Keratinocyte (primary cell): Measurements from ENCODE around the gene HMGB1. TPM values are rescaled to one million over a fixed set of nuclear protein-coding genes. Genes with fewer than 3 reads are reported as not detected.

Source experiments
- DNase-seq: peaks from one replicate; pipeline ENCODE4 v3.0.0-alpha.2; 2011; ENCODE audit warnings: low read depth, missing footprints, low spot score
- FAIRE-seq: peaks from 2 replicates; lab custom pipeline; 2011; peaks lifted over from hg19 to GRCh38; lab: Jason Lieb, UNC
- H2AFZ ChIP-seq: 2 replicates; pipeline ENCODE4 v1.6.0; 2012; ENCODE audit warnings: low read length, control low read depth, inconsistent platforms; ENCODE audit not compliant: control insufficient read depth
- H3K27ac ChIP-seq: 2 replicates; pipeline ENCODE4 v1.5.1; 2011; ENCODE audit warnings: low read length; ENCODE audit not compliant: control insufficient read depth, insufficient read depth
- H3K27me3 ChIP-seq: 3 replicates; pipeline ENCODE4 v1.6.0; 2011; ENCODE audit warnings: low read length; ENCODE audit not compliant: control insufficient read depth, insufficient read depth; ENCODE audit errors: extremely low read depth
- H3K36me3 ChIP-seq, 2 experiments: 2 replicates in 1 of 2; 3 replicates in 1 of 2; pipeline ENCODE4 v1.5.1; 2011; ENCODE audit warnings: low read length in 2 of 2, mild to moderate bottlenecking in 1 of 2; ENCODE audit not compliant: control insufficient read depth in 2 of 2, insufficient read depth in 2 of 2; ENCODE audit errors: extremely low read depth in 1 of 2
- H3K4me1 ChIP-seq: 3 replicates; pipeline ENCODE4 v1.5.1; 2011; ENCODE audit warnings: low read length; ENCODE audit not compliant: control insufficient read depth, insufficient read depth; ENCODE audit errors: extremely low read depth
- H3K4me2 ChIP-seq: 3 replicates; pipeline ENCODE4 v1.6.0; 2011; ENCODE audit warnings: low read depth, low read length; ENCODE audit not compliant: control insufficient read depth, insufficient read depth; ENCODE audit errors: extremely low read depth
- H3K4me3 ChIP-seq, 3 experiments: fragments of 200-600 bp in 1 of 3; sonication (generic) in 1 of 3; 2 replicates in 2 of 3; 3 replicates in 1 of 3; pipeline ENCODE4 v1.5.1; 2011 to 2016; ENCODE audit warnings: low read length in 3 of 3, mild to moderate bottlenecking in 3 of 3, control low read depth in 2 of 3, inconsistent platforms in 1 of 3, low read depth in 1 of 3, mixed read lengths in 1 of 3, mixed run types in 1 of 3, moderate library complexity in 1 of 3; ENCODE audit not compliant: control insufficient read depth in 2 of 3, insufficient read depth in 2 of 3; ENCODE audit errors: extremely low read depth in 1 of 3
- H3K79me2 ChIP-seq: 2 replicates; pipeline ENCODE4 v1.6.0; 2012; ENCODE audit warnings: low read length; ENCODE audit not compliant: control insufficient read depth, insufficient read depth
- H3K9ac ChIP-seq: 3 replicates; pipeline ENCODE4 v1.6.0; 2011; ENCODE audit warnings: low read length; ENCODE audit not compliant: control insufficient read depth, insufficient read depth; ENCODE audit errors: extremely low read depth
- H3K9me1 ChIP-seq: 3 replicates; pipeline ENCODE4 v1.6.0; 2011; ENCODE audit warnings: low read length; ENCODE audit not compliant: control insufficient read depth, insufficient read depth; ENCODE audit errors: extremely low read depth
- H3K9me3 ChIP-seq: 2 replicates; pipeline ENCODE4 v1.5.1; 2012; ENCODE audit warnings: low read depth, low read length; ENCODE audit not compliant: control insufficient read depth
- H4K20me1 ChIP-seq: 3 replicates; pipeline ENCODE4 v1.6.0; 2011; ENCODE audit warnings: low read length; ENCODE audit not compliant: control insufficient read depth, insufficient read depth; ENCODE audit errors: extremely low read depth
- EZH2 ChIP-seq: IDR thresholded peaks from one replicate; pipeline ENCODE4 v1.6.1; 2012; ENCODE audit warnings: inconsistent platforms, mild to moderate bottlenecking, low read length, moderate library complexity
- dilution Hi-C: fragments of 300-500 bp; cut with MboI; formaldehyde crosslinking; loops from one replicate; pipeline ENCODE4 v1.7.0; 2020; ENCODE audit warnings: low sequenced_read_pairs; ENCODE audit not compliant: extremely low pct_ligation_motif_present
- polyA plus RNA-seq, 5 experiments: library from polyadenylated mRNA; depleted of rRNA in 3 of 5; stranded (reverse) in 3 of 5; stranded (forward) in 1 of 5; unstranded in 1 of 5; fragments of >200 nt; gene quantifications; 1 replicate in 1 of 5; 2 replicates in 3 of 5; 3 replicates in 1 of 5; pipeline versions ENCODE4 v1.2.1 to v1.2.3, GENCODE V29; 2011 to 2012; ENCODE audit warnings: missing spikeins in 2 of 5, low read depth in 1 of 5, low replicate concordance in 1 of 5
- TF ChIP-seq, protein P1 (sequence below), 3 experiments: IDR thresholded peaks in 1 of 3; conservative IDR thresholded peaks in 1 of 3; optimal IDR thresholded peaks in 1 of 3; 2 replicates in 2 of 3; 3 replicates in 1 of 3; pipeline versions ENCODE3 to v1.5.1; 2011; ENCODE audit warnings: low read length in 3 of 3, mild to moderate bottlenecking in 3 of 3, moderate library complexity in 2 of 3, control low read depth in 1 of 3, inconsistent platforms in 1 of 3; ENCODE audit not compliant: insufficient read depth in 2 of 3; ENCODE audit errors: extremely low read depth in 1 of 3

HMGB1 gene
- polyA plus RNA-seq, 1 donor (not counting 4 experiments of a cell fraction or from before 2014, with no cell fraction given): 221 TPM

DNA sequence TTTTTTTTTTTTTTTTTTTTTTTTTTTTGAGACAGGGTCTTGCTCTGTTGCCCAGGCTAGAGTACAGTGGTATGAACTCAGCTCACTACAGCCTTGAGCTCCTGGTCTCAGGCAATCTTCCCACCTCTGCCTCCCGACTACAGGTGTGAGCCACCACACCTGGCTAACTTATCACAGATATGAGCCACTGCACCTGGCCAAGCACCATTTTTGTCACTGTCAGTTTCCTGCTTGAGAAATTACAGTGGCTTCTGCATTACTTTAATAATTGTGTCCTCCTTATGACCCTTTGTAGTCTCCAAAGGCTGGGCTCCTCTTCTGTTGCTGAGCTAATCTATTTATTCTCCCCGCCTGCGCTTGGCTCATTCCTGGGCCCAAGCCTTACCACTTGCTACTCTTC lies 27.4 kb downstream of the HMGB1 start:
- DNase-seq: no peak
- Histone ChIP-seq H4K20me1 (no peaks in the 10 kb centered on the region), H3K9ac (no peak overlapping the region), H3K36me3 (no peaks in the 10 kb centered on the region), H3K9me3 (no peaks in the 10 kb centered on the region), H3K9me1 (no peaks in the 10 kb centered on the region), H3K4me1 (no peaks in the 10 kb centered on the region), H3K79me2 (no peaks in the 10 kb centered on the region), H3K27me3 (no peaks in the 10 kb centered on the region), H2AFZ (no peak overlapping the region), H3K4me3 (no peak overlapping the region), H3K4me2 (no peak overlapping the region), H3K27ac (no peak overlapping the region)
- dilution Hi-C loops: no loop called here
- no peak for TF ChIP-seq EZH2
- TF ChIP-seq, protein P1, sequence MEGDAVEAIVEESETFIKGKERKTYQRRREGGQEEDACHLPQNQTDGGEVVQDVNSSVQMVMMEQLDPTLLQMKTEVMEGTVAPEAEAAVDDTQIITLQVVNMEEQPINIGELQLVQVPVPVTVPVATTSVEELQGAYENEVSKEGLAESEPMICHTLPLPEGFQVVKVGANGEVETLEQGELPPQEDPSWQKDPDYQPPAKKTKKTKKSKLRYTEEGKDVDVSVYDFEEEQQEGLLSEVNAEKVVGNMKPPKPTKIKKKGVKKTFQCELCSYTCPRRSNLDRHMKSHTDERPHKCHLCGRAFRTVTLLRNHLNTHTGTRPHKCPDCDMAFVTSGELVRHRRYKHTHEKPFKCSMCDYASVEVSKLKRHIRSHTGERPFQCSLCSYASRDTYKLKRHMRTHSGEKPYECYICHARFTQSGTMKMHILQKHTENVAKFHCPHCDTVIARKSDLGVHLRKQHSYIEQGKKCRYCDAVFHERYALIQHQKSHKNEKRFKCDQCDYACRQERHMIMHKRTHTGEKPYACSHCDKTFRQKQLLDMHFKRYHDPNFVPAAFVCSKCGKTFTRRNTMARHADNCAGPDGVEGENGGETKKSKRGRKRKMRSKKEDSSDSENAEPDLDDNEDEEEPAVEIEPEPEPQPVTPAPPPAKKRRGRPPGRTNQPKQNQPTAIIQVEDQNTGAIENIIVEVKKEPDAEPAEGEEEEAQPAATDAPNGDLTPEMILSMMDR (optimal IDR thresholded peaks at IDR 0.05 in 1 of 3, IDR thresholded peaks at IDR 0.05 in 1 of 3, conservative IDR thresholded peaks at IDR 0.05 in 1 of 3; ENCODE audit: extremely low read depth in 1 of 3, insufficient read depth in 2 of 3, low read length in 3 of 3): no peak
- no peak for FAIRE-seq

DNA sequence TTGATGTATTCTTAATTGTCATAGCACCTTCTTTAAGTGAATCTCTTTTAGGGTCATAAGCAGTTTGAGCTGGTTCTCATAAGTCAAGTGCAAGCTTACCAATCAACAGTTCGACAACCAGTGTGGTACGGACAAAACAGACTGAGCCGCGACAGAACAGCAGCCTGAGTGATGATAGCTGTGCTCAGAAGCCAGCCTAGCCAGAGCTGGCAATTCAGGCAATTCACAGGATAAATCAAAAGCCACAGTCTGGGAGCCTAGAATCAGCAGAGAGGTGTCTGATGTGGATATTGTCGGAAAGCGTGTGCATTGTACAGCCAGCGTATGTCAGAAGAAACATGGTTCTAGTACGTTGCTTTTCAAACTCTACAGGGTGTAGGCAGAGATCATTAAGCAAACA lies 28.6 kb downstream of the HMGB1 start:
- Histone ChIP-seq H3K4me3 (no peak overlapping the region), H3K36me3 (no peaks in the 10 kb centered on the region), H3K4me1 (no peaks in the 10 kb centered on the region), H3K27me3 (no peaks in the 10 kb centered on the region), H2AFZ (no peak overlapping the region), H3K9me3 (no peaks in the 10 kb centered on the region), H3K4me2 (no peak overlapping the region), H3K9ac (no peak overlapping the region), H3K27ac (no peak overlapping the region), H3K79me2 (no peaks in the 10 kb centered on the region), H3K9me1 (no peaks in the 10 kb centered on the region), H4K20me1 (no peaks in the 10 kb centered on the region)
- FAIRE-seq (no peak), DNase-seq (no peak)
- TF ChIP-seq EZH2: no peak
- TF ChIP-seq, protein P1 (optimal IDR thresholded peaks at IDR 0.05 in 1 of 3, IDR thresholded peaks at IDR 0.05 in 1 of 3, conservative IDR thresholded peaks at IDR 0.05 in 1 of 3; ENCODE audit: extremely low read depth in 1 of 3, insufficient read depth in 2 of 3, low read length in 3 of 3): no peak
- dilution Hi-C loops: no loop called here
